ENCODE measurements around the gene TMEM209.
"Not testable (repeated sequence)": the region's sequence is repeated elsewhere in the genome, so short reads cannot be mapped to it uniquely, and the experiment has no call there.

Gene TMEM209

GRCh38 chr7:130216750-130217149 is 11.5 kb upstream of the TMEM209 start:
- no peak for DNase-seq

DNA sequence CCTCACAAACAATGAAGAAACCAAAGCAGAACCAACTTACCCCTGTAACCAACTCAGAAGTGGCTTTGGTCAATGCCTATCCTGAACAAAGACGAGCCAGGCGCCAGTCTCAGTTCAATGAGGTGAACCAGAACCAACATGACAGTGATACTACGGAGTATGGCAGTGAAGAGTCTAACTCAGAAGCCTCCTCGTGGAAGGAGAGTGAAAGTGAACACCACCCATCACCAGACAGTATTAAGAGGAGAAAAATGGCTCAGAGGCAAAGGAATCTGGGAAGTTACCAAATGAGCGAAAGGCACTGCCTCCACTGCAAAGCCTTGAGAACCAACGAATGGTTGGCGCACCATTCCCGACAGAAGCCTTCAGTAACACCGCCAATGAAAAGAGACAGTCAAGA is 10.8 kb upstream of the TMEM209 start:
- no peak for DNase-seq

- DNase-seq = no peak
Measured at GRCh38 chr7:130213828-130214227, 8.6 kb upstream of the TMEM209 start.

DNA sequence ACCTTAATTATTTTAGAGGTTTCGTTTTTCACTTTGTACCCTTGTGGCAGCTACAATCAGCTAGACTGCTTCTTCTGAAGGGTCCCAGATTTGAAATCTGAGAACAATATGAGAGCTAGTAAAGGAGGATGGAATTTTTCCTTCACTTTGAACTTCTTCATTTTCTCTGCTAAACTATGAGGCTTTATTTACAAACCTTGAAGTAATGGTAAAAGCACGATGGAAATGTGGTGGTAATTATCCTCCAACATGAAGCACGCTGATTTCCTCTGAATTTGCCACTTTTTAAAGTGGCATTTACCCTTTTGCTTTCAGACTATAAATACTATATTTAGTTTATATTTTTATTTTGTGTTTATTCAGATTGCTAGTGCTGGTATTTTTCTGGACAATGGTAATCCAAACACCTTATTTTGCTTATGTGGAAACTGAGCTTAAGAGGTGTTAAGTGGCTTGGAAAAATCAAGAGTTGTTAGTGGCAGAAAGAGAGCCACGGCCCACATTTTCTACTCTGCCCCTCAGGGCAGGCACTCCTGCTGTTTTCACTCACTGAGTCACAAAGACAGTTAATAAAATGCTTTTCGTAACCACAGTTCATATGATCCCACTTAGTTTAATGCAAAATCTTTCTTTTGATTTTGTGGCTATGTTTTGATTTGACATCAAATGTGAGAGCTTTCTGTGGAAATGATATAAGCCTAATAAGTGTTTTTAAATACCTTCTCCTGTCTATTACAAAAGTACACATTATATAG is 5.2 kb upstream of the TMEM209 start:
- DNase-seq = no peak

DNA sequence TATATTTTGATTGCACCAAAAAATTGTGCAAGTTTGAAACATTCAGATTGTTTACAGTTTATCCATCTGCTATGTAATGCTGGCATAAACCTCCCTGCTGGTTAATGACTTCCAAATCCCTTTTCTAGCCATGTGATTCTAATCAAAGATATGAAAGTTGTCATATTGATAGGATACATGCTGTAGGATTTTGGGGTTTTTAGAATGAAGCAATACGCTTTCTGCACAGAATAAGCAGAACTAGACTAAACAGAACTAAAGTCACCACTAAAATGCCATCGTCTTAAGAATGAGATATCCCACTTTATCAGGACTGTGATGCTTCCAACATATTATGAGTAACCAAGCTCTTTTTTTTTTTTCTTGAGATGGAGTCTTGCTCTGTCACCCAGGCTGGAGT is 3.3 kb upstream of the TMEM209 start:
- DNase-seq = no peak

DNA sequence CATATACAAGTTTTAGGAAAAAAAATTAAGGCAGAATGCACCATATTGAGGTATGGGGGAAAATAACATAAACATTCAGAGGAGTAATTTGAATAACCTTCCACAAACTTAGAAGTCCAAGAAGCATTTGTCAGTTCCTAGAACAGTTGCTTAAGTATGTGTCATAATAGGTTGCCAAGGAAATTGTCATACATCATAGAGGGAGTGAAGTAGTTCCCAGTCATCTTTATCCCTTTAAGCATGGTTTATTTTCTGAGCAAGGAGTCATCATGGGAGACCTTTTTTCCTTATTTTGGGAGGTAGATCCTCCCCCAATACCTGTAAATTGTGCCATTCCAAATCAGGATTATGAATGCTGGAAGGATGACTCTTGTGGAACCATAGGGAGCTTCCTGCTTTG is 2.4 kb upstream of the TMEM209 start, which contains the start of gene SSMEM1:
Gene SSMEM1 (plus strand): TSS at position 219 of the 400 bp plus-strand sequence. CDS start 51 bp downstream, at position 270.
- no peak for DNase-seq

GRCh38 chr7:130207033-130207432 is 1.8 kb upstream of the TMEM209 start:
- DNase-seq = no peak

GRCh38 chr7:130201796-130202195 is 3.4 kb downstream of the TMEM209 start:
- DNase-seq = no peak

GRCh38 chr7:130197094-130197493 is 8.1 kb downstream of the TMEM209 start:
- DNase-seq = no peak

GRCh38 chr7:130196476-130196875 is 8.7 kb downstream of the TMEM209 start:
- no peak for DNase-seq

GRCh38 chr7:130195396-130195795 is 9.8 kb downstream of the TMEM209 start:
- no peak for DNase-seq

GRCh38 chr7:130191791-130192190 is 13.4 kb downstream of the TMEM209 start:
- DNase-seq = no peak

DNA sequence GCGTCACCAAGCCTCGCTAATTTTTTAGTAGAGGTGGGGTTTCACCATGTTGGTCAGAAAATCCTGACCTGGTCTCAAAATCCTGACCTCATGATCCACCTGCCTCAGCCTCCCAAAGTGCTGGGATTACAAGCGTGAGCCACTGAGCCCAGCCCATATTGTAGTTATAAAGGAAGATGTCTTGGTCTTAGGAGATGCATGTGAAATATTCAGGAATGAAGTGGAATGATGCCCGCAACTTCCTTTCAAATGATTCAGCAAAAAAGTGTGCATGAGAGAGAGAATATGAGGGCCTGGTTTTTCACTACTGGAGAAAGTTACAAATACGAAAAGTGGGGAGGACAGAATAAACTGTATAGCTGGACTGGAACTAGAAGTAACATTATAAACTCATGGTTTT is 15.9 kb downstream of the TMEM209 start:
- no peak for DNase-seq

- DNase-seq = no peak
Measured at GRCh38 chr7:130187360-130187759, 17.8 kb downstream of the TMEM209 start.

- DNase-seq = not testable (repeated sequence)
Measured at GRCh38 chr7:130184349-130184748, 20.9 kb downstream of the TMEM209 start.

DNA sequence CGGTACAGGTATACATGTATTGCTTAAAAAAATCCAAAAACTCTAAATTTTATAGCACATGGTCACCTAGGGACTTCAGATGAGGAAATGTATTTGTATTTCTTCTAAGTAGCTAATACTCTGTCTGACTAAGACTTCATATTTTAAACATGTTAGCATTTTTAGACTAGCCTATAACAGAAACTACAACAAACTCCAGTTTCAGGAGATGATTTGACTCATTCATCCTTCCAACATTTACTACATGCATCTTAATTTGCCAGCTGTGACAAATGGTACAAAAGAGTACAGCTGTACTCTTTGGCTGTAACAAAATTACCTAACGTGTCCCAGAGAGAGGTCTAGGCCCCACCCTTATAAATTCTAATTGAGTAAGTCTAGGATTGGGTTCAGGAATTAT is 22.2 kb downstream of the TMEM209 start:
- no peak for DNase-seq

DNA sequence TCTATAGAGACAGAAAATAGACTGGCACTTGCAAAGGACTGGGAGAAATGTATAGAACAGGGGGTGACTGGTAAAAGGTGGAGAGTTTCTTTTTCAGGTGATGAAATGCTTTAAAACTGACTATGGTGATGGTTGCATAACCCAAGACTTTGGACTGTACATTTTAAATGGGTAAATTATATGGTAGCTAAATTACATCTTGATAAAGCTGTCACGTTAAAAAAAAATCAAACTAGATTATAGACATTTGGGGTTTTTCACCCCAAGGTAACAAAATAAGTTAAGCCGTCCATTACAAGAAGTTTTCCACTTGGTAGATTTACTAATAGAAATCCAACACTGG is 24.0 kb downstream of the TMEM209 start:
- DNase-seq = no peak

- DNase-seq = no peak
Measured at GRCh38 chr7:130180571-130181262, 24.5 kb downstream of the TMEM209 start.

DNA sequence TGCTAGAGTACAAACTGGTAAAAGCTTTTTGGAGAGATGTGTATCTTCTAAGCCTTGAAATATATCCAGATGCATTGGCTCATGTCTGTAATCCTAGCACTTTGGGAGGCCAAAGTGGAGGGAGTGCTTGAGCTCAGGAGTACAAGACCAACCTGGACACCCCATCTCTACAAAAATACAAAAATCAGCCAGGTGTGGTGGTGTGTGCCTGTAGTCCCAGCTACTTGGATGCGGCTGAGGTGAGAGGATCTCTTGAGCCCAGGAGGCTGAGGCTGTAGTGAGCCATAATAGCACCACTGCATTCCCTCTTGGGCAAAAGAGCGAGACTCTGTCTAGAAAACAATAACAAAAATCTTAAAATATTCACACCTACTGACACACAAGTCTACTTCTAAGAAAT is 25.6 kb downstream of the TMEM209 start:
- no peak for DNase-seq

DNA sequence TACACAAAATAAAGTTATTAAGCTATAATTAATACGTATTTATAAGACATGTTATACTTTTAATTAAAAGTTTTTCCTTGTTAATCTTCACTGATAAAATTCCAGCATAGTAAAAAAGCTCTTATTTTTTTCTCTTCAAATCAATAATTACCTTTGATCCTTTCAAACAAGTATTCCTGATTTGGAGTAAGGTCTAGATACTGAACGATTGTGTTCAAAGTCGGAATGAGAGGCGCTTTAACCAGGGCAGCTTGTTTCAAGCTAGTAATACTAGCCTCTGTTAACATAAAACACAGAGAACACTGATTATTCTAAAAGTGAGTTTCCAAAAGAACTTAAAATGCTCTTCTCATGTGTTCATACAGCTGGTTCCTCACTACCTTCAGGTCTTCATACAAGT is 27.0 kb downstream of the TMEM209 start:
- DNase-seq = no peak

DNA sequence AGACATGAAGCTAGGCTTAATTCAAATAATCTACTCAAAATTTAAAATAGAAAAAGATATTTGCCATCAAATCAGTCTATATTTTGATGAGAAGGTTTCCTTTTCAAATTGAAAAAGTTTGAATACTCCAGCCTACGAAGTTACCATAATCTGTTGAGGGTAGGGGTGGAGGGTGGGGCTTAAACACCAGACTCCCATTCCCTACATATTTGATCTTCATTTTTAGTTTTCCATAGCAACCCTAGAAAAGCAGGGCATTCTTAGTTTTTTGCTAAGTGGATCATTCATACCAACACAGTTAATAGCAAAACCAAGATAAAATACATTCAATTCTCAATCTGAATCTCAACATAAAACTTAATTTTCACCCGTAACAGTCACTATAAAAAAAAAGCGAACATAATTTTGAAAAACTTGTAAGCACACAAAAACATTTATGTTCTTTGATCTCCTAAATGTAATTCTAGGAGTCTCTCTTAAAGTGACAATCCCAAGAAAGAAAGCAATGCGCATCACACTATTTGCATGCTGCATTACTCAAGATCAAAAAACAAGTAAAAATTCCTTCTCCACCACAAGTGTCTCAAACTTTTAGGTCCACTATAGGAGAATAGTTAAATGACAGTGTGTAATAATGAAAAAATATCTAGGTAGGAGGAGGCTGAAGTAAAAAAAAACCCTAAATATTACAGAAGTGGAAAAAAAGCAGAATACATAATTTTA is 30.8 kb downstream of the TMEM209 start:
- no peak for DNase-seq

DNA sequence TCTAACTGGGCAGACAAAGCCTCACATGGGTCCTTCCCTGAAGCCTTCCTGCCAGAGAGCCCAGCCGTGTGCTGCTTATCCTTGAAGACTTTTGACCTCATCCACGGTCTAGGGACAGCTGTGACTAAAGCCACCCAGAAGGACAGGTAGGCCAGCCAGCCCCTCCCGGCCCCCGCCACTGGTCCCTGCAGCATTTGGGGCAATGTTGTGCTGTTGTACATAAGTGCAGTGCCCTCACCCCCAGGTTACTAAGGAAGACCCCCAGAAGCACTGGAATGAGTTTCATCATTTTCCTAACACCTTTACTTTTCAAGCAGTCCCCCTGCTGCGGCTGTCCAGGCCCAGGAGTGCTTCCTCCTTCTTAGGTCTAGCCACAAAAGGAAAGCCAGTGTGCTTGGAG is 43.0 kb downstream of the TMEM209 start:
- no peak for DNase-seq

GRCh38 chr7:130160455-130160854 is 44.8 kb downstream of the TMEM209 start:
- no peak for DNase-seq

DNA sequence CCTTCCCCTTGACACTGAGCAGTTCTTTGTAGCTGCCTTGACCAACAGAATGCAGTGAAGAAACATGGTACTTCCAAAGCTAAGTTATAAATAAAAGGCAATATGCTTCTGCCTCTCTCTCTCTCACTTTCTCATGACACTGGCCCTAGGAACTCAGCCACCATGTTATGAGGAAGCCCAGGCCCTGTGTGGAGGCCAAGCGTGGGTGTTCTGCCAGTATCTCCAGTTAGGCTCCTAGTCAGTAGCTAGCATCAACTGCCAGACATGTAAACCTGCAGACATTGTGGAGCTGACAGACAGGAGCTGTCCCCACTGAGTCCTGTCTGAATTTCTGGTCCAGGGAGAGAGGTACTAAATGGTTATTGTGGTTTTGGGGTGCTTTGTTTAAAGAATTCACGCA is 45.2 kb downstream of the TMEM209 start:
- no peak for DNase-seq

All from activated CD4-positive, alpha-beta T cell treated with anti-CD3 and anti-CD28 coated beads for 4 hours (primary cell).